IPS DF 6.9 (cell line): ENCODE measurements around the gene HOOK2.

Experiments
- DNase-seq: peaks from one replicate; pipeline ENCODE4 v3.0.0-alpha.2; 2013; ENCODE audit warnings: low read depth, low spot score
- H3K27ac ChIP-seq: one replicate; pipeline ENCODE4 v1.5.1; 2013; ENCODE audit warnings: low read length, control low read depth
- H3K27me3 ChIP-seq: 2 replicates; pipeline ENCODE4 v1.6.1; 2013; ENCODE audit warnings: mild to moderate bottlenecking, low read length; ENCODE audit not compliant: control insufficient read depth, insufficient read depth
- H3K36me3 ChIP-seq: 2 replicates; pipeline ENCODE4 v1.6.1; 2013; ENCODE audit warnings: low read length; ENCODE audit not compliant: control insufficient read depth, insufficient read depth
- H3K4me1 ChIP-seq: 2 replicates; pipeline ENCODE4 v1.6.1; 2013; ENCODE audit warnings: low read length; ENCODE audit not compliant: control insufficient read depth, insufficient read depth
- H3K4me3 ChIP-seq: 2 replicates; pipeline ENCODE4 v1.5.1; 2013; ENCODE audit warnings: mild to moderate bottlenecking, low read length
- H3K9me3 ChIP-seq: 2 replicates; pipeline ENCODE4 v1.6.1; 2013; ENCODE audit warnings: low read length, inconsistent platforms; ENCODE audit not compliant: control insufficient read depth, insufficient read depth
- WGBS: extraction: QIAGEN DNeasy Blood & Tissue Kit; methylation state at CpG from one replicate; pipeline ENCODE4 v1.1.7; 2013; ENCODE audit warnings: mixed read lengths, missing lambda C conversion rate; ENCODE audit not compliant: insufficient read length, insufficient coverage; 5-methylcytosine and 5-hydroxymethylcytosine counted together

The HOOK2 gene

GRCh38 chr19:12782424-12783290, 7.3 kb upstream of the HOOK2 start:
- Histone ChIP-seq H3K4me1 (peaks cover 13% of the 10 kb centered on the region; the same call in 1 of the 2 replicates), H3K27me3 (no peaks in the 10 kb centered on the region), H3K36me3 (no peaks in the 10 kb centered on the region; the same call in 1 of the 2 replicates), H3K9me3 (no peaks in the 10 kb centered on the region), H3K4me3 (peak overlapping the region; percentile 43), H3K27ac (no peak overlapping the region)
- no peak for DNase-seq
- WGBS = no CpG with 5 or more reads among the region's 88 CpGs

DNA sequence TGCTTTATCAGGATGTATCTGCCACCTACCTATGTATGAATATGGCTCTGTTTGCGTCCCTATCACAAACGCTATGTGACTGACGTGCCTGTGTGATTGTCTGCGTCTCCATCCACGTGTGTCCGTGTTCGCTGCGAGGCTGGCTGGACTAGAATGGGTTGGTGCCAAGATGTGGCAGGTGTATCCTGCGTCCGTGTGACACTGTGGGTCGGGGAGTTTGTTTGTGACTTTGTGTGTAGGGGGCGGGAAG, 6.7 kb upstream of the HOOK2 start:
- Histone ChIP-seq H3K9me3 (no peaks in the 10 kb centered on the region), H3K27me3 (no peaks in the 10 kb centered on the region), H3K4me1 (peaks cover 14% of the 10 kb centered on the region; the same call in 1 of the 2 replicates), H3K27ac (no peak overlapping the region), H3K4me3 (peak overlapping the region; percentile 43; the same call in 1 of the 2 replicates), H3K36me3 (no peaks in the 10 kb centered on the region; the same call in 1 of the 2 replicates)
- no peak for DNase-seq
- WGBS = no CpG with 5 or more reads among the region's 12 CpGs

- no peaks in the 10 kb centered on the region for H3K9me3 ChIP-seq
- H3K4me3 ChIP-seq = no peak overlapping the region
- DNase-seq = no peak
- H3K27me3 ChIP-seq = no peaks in the 10 kb centered on the region
- peaks cover 14% of the 10 kb centered on the region; the same call in 1 of the 2 replicates for H3K4me1 ChIP-seq
- WGBS = no CpG with 5 or more reads among the region's 15 CpGs
- no peaks in the 10 kb centered on the region; the same call in 1 of the 2 replicates for H3K36me3 ChIP-seq
- no peak overlapping the region for H3K27ac ChIP-seq
Observed at GRCh38 chr19:12779162-12779993, 4.0 kb upstream of the HOOK2 start.

GRCh38 chr19:12778905-12779161, 3.5 kb upstream of the HOOK2 start:
- Histone ChIP-seq H3K4me1 (peaks cover 14% of the 10 kb centered on the region; the same call in 1 of the 2 replicates), H3K27ac (no peak overlapping the region), H3K27me3 (no peaks in the 10 kb centered on the region), H3K36me3 (no peaks in the 10 kb centered on the region; the same call in 1 of the 2 replicates), H3K4me3 (no peak overlapping the region; the same call in 1 of the 2 replicates), H3K9me3 (no peaks in the 10 kb centered on the region)
- WGBS = no CpG with 5 or more reads among the region's 6 CpGs
- DNase-seq = no peak

DNA sequence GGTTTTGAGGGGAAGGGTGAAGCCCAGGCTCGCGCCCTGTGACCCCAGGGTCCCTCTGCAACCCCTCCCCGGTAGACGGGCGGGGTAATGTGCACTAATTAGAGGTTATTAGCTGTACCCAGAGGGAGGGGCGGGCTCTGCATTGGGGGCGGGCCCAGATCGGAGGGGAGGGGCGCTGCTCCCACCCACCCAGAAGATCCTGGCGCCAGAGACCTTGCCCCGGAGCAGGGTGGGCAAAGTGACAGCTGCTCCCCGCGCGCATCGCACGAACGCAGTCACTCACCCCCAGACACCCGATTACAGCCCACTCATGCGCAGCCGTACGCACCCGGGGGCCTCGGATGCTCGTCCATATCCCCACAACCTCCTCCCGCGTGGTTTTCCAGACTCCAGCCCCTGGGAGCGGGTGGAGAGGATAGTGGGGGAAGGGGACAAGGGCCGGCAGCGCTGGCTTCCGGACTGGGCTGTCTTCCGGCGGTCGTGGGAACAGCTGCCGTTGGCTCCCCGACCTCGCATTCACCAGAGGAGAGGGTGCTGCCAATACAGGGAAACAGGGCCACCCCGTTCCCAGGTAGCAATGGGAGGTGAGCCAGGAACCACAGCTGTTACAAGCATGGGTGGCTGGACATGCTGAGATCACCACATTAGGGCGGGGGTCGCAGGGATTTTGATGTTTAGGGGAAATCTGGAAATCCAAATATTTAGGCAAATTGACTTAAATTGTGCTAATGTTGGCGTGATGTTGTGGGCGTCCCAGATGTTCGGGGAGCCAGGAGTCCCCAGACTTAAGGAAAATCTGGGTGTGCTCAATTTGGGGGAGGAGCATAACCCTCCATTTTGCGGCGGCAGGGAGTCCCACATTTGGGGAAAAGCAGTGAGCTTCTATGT, 2.9 kb upstream of the HOOK2 start:
- no CpG with 5 or more reads among the region's 44 CpGs for WGBS
- Histone ChIP-seq H3K36me3 (no peaks in the 10 kb centered on the region; the same call in 1 of the 2 replicates), H3K4me1 (peaks cover 9% of the 10 kb centered on the region; the same call in 1 of the 2 replicates), H3K27ac (no peak overlapping the region), H3K9me3 (no peaks in the 10 kb centered on the region), H3K4me3 (peak overlapping the region; percentile 61; the same call in 1 of the 2 replicates), H3K27me3 (no peaks in the 10 kb centered on the region)
- no peak for DNase-seq

DNA sequence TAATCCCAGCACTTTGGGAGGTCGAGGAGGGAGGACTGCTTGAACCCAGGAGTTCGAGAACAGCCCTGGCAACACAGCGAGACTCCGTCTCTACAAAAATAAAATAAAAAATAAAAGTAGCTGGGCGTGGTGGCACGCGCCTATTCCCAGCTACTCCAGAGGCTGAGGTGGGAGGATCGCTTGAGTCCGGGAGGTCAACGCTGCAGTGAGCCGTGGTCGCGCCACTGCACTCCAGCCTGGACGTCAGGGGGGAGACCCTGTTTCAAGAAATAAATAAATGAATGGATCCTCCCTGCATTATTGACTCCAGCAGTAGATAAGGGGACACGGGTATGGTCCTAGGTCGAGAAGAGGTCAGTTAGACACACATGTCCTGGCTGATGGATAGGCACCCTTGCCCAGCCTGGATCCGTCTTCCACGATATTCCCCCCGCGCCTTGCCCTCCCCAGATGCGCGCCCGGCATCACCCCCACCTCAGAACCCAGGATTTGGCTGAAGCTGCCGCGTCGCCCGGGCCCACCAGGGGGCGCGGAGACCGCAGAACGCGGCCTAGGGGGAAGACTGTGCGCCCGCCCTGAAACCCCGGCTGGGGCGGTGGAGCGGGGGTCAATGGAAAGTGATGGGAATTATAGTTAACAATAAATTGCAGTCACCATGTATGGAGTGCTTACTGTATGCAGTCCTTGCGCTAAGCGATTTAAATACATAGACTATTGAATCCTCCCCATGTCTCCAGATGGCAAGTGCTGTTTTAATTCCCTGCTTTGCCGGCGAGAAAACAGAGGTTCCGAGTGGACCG, 2.1 kb upstream of the HOOK2 start:
- no peaks in the 10 kb centered on the region for H3K9me3 ChIP-seq
- H3K4me1 ChIP-seq = peaks cover 9% of the 10 kb centered on the region; the same call in 1 of the 2 replicates
- no peak for DNase-seq
- no CpG with 5 or more reads among the region's 43 CpGs for WGBS
- H3K27ac ChIP-seq = no peak overlapping the region
- no peaks in the 10 kb centered on the region for H3K27me3 ChIP-seq
- H3K4me3 ChIP-seq = peak overlapping the region; percentile 61; the same call in 1 of the 2 replicates
- H3K36me3 ChIP-seq = no peaks in the 10 kb centered on the region; the same call in 1 of the 2 replicates

DNA sequence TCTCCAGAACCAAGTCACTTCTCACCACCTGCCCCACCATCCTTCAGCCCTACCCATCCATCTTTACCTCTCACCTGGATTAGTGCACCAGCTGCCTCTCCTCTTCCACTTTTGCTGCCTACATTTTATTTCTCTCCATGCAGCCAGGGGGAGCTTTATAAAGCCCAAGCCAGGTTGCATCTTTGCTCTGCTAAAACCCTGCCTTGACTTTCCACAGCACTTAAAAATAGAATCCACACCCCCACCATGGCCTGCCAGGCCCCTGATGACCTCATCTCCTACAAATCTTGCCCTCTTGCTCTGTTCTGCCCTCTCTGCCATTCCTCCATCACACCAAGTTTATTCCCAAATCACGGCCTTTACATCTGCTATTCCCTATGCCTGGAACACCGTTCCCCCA, 1.8 kb downstream of the HOOK2 start:
- Histone ChIP-seq H3K27ac (no peak overlapping the region), H3K9me3 (no peaks in the 10 kb centered on the region), H3K36me3 (peaks cover 7% of the 10 kb centered on the region; the same call in 1 of the 2 replicates), H3K4me1 (peaks cover 4% of the 10 kb centered on the region; the same call in 1 of the 2 replicates), H3K27me3 (no peaks in the 10 kb centered on the region), H3K4me3 (no peak overlapping the region)
- WGBS = no CpG with 5 or more reads among the region's 2 CpGs
- DNase-seq = no peak

GRCh38 chr19:12772323-12772722, 3.0 kb downstream of the HOOK2 start:
- Histone ChIP-seq H3K9me3 (no peaks in the 10 kb centered on the region), H3K36me3 (peaks cover 9% of the 10 kb centered on the region; the same call in 1 of the 2 replicates), H3K27me3 (no peaks in the 10 kb centered on the region), H3K4me3 (no peak overlapping the region), H3K27ac (no peak overlapping the region), H3K4me1 (peaks cover 3% of the 10 kb centered on the region; the same call in 1 of the 2 replicates)
- DNase-seq = no peak
- no CpG with 5 or more reads among the region's 4 CpGs for WGBS

GRCh38 chr19:12770922-12771321, 4.4 kb downstream of the HOOK2 start:
- H3K27ac ChIP-seq = no peak overlapping the region
- no peaks in the 10 kb centered on the region for H3K9me3 ChIP-seq
- 0 out of 2 replicates have a peak, but pooled peaks cover 2% of the 10 kb centered on the region for H3K4me1 ChIP-seq
- WGBS = no CpG with 5 or more reads among the region's 13 CpGs
- H3K27me3 ChIP-seq = no peaks in the 10 kb centered on the region
- DNase-seq = no peak
- peaks cover 9% of the 10 kb centered on the region; the same call in 1 of the 2 replicates for H3K36me3 ChIP-seq
- no peak overlapping the region for H3K4me3 ChIP-seq
